SKM-1 (cell line): ENCODE measurements around the gene LDLRAP1.
"Not testable (repeated sequence)": the region's sequence is repeated elsewhere in the genome, so short reads cannot be mapped to it uniquely, and the experiment has no call there.

Experiments used
- DNase-seq: peaks from one replicate; lab custom pipeline; 2025; ENCODE audit not compliant: unreplicated experiment; lab: John Stamatoyannopoulos, UW

LDLRAP1 gene, protein sequence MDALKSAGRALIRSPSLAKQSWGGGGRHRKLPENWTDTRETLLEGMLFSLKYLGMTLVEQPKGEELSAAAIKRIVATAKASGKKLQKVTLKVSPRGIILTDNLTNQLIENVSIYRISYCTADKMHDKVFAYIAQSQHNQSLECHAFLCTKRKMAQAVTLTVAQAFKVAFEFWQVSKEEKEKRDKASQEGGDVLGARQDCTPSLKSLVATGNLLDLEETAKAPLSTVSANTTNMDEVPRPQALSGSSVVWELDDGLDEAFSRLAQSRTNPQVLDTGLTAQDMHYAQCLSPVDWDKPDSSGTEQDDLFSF

DNA sequence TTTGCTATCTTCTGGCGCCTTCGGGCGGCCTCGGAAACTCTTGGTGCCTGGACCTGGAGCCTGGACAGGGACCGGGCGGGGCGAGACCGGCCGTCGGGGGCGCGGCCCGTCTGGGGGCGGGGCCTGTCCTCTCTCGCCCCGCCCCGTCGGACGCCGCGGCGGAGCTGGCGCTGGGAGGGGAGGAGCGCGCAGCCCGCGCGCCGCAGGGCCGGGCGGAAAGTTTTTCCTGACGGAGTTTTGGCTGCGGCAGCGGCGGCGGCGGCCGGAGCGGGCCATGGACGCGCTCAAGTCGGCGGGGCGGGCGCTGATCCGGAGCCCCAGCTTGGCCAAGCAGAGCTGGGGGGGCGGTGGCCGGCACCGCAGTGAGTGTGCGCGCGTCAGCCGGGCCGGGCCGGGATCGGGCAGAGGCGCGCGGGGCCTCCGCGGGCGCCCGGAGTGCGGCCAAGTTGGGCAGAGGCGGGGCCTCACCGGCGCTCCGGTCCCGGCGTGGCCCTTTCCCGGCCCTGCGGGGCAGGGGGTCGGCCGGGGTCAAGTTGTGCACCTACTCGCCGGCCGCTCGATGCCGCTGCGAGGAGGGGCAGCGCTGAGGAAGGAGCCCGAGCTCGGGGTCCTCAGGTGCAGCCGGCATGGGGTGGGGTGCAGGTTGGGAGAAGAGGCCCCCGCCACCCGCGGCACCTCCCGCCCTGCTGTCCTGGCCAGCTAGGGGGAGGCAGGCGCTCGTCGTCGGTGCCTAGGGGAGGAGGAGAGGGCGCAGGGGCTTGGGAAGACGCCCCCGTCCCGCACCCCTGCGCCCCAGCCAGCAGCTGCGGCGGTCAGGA, at the start of gene LDLRAP1:
TSS of gene LDLRAP1 (plus strand) at position 182 of the 818 bp plus-strand sequence. CDS start at position 275, 93 bp downstream.
- DNase-seq, result peak; percentile 19

DNA sequence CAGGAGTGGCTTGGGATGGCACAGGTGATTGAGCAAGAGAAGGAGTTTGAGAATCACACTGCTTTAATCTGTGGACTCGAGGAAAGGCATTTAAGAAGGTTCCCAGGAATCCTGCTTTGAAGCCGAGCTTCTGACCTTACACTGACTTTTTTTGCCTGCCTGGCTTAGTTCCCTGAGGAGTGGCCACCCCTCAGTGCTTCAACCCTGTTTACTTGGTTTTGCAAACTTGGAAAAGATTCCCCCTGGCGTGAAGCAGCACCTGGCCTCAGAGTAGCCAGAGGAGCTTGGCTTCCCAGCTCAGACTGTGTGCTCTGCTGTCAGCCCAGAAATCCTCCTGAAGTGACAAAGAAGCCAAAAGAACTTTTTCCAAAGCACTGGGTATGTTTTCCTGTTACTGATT, 48.5 kb upstream of the LDLRAP1 start:
- DNase-seq, result no peak

DNA sequence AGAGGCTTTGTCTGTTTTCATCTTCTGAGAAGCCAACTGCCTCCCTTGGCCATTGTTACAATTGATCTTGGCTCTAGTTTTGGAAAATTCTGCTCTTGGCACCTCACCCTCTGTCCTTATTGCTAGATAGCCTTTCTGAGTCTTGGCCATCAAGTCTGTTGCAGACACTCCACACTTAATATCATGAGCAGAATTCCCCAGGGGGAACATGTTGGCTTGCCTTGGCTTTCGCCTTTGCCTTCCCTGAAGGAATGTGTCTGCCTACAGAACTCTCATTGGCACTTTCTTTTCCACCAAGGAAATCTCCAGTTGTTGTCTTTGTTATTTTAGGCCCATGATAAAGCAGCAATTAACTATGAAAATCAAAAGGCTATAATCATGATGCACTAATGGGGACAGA, 42.7 kb upstream of the LDLRAP1 start:
- no peak for DNase-seq

DNA sequence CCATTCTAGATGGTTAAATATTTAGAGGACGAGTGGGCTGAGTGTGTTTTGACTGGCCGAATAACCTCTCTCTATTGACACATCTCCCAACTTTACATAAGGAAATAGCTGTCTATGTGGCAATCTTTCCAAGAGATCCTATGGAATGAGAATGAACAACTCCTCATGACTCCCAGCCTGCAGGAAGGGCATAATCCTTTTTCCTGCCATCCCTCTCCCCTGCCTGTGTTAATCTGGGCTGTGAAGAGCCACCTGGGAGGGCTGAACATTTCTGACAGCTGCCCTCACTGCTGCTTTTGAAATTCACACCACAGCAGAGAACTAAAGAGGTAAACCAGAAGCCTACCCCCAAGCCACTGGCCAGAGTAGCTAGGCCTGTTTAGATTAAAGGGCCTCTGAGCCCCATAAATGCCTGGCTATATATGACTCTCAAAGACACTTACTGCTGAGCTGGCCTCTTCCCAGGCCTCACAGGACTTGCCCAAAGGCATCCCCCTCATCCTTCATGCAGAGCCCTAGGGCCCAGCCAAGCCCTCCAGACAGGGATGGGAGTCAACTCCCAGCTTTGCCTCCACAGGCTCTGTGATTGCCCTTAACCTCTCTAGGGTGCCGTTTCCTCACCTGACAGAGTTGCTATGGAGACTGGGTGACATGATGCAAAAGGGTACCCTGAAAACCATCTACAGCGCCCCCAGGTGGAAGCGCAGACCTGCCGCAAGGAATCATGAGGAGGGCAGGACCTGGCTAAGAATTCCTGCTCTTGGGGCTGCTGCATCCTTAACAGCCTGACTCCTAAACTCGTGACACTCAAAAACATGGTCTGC, 42.0 kb upstream of the LDLRAP1 start:
- no peak for DNase-seq

DNA sequence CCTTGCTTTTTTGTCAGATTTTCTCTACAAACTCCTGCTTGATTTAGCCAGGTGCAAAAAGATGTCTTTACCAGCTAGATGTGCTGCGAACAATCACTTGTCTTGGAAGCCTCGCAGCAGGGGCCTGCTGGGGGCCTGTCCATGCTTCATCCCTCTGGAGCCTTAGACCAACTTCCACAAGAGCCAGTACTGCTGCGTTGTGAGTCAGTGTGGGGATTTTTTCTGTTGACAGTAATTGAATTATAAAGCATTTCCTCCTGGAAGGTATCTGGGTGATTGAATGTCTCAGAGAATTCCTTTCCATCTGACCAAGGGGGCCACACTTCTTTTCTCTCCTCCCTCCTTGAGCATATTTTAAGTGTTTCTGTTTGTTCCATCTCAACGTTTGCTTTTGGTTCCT, 40.4 kb upstream of the LDLRAP1 start:
- DNase-seq, result no peak

DNA sequence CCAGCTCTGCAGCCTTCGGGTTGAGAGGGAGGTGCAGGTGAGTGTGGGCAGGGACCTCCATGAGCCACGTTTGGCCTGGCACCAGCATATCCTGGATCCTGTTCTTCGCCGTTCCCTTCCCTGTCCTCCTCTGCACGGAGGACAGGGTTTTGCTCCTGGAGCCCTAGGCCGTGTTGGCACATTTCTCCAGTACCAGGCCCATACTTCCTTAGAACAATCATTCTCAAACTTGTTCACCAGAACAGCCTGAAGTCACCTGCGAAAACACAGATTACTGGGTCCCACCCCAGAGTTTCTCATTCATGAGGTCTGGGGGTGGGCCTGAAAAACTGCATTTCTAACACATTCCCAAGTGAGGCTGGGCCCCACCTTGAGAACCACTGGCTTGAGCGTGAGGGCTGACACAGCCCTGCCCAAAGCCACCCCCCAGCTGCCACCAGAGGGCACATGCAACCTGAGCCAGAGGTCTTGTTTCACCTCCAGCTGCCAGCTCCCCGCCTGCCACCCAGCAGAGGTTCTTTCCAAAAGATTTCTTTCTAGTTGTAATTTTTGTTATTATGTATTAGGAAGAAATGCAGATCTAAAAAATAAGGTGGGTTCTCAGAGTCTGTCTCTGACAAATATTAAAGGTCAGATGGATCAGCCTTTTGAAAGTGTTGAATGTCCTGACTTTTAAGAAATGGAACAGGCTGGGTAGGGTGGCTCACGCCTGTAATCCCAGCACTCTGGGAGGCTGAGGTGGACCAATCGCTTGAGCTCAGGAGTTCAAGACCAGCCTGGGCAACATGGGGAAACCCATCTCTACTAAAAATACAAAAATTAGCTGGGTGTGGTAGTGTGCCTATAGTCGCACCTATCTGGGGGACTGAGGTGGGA, 39.6 kb upstream of the LDLRAP1 start:
- DNase-seq, result no peak

DNA sequence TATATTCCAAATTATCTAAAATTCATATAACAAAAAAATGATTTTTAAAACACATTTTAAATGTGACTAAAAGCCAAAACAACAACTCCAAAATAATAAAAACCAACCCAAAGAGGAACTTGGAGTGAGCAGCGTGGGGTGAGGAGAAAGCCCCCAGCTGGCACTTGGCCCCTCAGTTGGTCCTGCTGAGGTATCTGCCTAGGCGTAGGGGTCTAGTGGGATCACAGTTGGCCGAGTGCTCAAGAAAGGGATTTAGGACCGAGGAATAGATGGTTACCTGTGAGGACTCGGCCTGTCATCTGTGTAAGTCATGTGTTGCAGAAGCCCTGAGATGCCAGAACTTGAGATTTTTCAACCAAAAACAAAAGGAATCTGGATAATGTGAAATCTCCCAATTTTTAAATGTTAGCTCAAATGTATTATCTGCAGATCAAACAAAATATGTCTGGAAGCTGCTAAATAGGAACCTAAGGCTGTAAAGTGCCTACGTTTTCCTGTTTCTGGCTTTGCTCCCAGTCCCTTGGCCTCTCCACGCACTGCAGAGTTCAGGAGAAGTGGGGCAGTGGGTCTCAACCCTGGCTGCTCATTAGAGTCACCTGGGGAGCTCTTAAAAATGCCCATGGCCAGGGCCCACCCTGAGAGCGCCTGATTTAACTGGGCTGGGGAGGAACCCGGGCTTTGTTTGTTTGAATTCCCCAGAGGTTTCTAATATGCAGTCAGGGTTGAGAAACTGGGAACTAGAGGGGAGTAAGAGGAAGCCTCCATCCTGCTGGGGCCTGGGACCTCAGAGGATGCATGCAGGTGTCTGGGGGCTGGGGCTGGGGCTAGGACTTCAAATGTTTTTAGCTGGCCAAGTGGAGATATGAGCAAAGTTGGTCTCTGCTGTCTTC, 38.5 kb upstream of the LDLRAP1 start:
- DNase-seq, result peak; percentile 16

DNA sequence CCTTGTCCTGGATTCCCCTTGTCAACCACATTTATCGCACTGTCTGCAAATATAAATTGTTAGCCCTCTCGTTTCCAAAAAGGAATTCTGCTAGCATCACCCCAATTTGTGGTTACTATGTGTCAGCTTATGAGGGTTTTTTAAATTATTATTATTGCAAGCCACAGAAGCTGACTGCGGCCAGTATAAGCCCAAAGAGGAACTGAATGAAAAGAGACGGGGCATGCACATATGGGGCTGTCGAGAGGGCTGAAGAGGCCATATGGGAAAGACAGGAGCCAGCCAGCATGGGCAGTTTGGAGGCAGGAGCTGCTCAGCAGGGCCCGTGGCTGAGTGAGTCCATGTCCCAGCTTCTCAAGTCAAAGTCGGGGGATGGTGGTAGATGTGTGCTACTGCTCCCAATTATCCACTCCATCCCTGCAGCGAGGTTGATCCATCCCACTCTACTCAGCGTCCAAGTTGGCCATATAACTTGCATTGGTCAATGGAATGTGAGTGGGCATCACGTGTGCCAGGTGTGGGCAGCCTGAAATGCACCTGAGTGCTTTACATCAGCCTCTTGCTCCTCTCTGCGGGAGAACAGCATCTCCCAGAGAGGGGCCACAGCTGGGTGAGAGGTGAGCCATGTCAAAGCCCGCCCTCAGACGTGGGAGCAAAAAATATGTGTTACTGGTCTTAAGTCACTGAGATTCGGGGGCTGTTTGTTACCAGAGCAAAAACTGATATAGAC, 37.6 kb upstream of the LDLRAP1 start:
- no peak for DNase-seq

DNA sequence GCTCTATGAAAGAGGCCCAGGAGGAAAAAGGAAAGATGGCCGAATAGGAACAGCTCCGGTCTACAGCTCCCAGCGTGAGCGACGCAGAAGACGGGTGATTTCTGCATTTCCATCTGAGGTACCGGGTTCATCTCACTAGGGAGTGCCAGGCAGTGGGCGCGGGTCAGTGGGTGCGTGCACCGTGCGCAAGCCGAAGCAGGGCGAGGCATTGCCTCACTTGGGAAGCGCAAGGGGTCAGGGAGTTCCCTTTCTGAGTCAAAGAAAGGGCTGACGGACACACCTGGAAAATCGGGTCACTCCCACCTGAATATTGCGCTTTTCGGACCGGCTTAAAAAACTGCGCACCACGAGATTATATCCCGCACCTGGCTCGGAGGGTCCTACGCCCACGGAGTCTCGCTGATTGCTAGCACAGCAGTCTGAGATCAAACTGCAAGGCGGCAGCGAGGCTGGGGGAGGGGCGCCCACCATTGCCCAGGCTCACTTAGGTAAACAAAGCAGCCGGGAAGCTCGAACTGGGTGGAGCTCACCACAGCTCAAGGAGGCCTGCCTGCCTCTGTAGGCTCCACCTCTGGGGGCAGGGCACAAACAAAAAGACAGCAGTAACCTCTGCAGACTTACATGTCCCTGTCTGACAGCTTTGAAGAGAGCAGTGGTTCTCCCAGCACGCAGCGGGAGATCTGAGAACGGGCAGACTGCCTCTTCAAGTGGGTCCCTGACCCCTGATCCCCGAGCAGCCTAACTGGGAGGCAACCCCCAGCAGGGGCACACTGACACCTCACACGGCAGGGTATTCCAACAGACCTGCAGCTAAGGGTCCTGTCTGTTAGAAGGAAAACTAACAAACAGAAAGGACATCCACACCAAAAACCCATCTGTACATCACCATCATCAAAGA, 36.6 kb upstream of the LDLRAP1 start:
- DNase-seq, result not testable (repeated sequence)

DNA sequence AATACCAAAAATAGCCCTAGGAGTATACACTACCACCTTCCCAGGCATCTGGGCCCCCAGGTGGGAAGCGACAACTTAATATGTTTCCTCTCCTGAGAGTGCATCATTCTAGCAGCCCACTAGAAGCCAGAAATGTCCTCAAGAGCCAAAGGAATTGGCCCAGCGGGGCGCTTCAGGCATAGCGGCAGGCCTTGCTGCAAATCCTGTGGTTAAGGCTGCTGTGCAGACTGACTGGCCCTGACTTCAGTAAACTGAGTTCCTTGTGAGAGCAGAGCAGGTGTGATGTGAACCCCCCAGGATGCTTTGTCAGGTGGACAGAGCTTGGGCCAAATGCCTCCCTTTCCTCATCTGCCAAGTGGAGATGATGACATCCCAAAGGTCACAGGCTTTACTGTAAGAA, 29.7 kb upstream of the LDLRAP1 start:
- DNase-seq, result no peak

DNA sequence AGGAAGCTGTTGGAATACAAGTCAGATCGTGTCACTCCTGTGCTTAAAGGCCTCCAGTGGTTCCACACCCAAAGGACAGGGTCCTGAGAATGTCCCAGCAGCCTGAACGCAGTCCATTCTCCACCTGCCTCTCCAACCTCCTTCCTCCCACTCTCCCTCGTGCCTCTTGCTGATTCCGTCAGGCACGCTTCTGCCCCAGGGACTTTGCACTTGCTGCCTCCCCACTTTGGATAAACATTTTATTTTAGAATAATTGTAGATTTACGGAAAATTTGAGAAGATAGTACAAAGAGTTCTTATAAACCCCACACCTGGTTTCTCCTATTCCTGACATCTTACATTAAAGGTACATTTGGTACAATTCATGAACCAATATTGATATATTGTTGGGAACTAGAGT, 28.4 kb upstream of the LDLRAP1 start:
- no peak for DNase-seq

DNA sequence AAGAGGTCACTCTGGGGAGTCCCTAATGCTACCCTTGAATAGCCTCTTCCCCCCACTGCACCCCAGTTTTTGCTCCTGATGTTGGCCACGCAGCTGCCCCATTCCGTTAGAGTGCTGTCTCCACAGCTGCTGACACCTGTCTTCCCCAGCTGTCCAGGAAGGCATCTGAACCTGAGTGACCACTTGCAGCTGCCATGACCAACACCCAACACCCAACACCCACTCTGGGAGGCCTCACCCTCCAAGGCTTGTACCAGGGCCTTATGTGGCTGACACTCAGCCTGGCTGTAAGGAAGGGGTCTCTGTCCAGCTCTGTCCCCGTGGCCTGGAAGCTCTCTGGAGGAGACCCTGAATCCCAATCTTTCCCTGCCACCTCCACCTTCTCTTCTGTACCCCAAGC, 26.7 kb upstream of the LDLRAP1 start:
- DNase-seq, result no peak

DNA sequence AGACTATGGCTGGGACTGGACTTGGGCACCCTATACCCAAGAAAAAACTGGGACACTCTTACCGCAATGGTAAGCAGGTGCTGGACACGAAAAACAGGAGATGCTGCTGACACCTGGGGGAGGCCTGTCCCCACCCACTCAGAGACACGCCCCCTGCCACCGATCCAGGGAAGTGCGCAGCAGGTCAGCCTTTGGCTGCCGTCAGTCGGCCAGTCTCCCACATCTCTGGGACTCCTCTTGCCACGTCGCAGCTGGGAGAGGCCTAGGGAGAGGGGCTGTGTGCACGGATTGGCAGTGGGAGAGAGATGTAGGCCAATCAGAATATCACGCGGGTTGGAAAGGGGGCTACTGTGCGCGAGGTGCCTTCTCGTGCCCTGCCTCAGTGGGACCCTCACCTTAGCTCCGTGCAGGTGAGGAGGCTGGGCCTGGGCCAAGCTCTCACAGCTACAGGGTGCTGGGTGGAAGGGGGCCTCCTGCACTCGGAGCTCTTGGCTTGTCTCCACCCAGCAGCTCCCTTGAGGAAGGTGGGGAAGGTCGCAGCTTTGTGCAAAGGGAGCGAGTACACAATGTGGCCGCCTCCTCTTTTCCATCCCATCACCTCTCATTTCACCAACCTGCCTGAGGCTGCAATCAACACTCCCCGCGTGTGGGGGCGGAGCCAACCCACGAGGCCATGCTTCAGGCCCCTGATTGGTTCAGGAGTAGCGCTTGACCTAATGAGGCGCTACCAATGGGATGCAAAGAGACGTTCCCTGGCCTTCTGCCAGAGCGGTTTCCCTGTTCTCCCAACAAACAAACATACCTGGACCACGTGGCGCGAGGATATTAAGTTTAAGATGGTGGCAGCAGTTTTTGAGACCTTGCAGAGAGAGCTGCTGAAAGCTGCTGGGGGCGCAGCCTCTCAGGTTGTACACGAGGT, 25.7 kb upstream of the LDLRAP1 start:
- DNase-seq, result no peak

DNA sequence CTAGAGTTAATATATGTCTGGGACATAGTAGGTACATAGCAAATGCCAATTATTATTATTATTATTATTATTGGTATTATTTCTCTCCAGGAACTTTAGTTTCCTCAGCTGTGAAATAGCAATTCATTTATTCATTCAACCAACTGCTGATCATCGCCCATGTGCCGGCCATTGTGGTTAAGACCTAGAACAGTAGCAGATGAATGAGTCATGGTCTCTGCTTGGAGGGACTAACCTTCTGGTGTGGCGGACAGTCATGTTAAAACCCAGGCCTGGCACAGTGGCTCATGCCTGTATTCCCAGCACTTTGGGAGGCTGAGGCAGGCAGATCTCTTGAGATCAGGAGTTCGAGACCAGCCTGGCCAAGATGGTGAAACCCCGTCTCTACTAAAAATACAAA, 23.8 kb upstream of the LDLRAP1 start:
- no peak for DNase-seq

DNA sequence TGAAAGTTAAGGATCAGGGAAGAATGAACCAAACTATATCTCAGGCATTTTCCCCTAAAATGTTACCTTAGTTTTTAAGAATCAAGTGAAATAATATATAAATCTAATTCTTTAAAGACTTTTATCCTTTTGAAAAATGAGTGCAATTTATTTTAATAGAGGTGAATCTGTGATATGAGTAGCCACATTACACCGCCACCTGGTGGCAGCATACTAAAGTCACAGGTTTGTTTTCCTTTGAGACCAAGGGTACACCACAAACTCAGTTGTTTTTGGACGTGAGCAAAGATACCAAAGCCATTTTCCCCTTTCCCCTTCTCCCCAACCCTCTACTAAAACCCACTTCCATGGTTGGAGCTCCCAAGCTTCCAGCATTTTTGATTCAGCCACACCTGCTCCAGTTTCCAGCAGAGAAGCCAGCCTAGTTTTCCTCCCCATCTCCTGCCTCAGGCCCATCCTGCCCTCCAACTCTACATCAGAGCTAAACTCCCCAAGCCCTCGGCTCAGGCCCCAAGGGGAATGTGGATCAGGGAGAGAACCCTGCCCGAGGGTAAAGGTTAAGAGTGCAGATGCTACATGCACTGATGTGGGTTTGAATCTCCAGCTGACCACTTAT, 22.9 kb upstream of the LDLRAP1 start:
- DNase-seq, result peak; percentile 27

DNA sequence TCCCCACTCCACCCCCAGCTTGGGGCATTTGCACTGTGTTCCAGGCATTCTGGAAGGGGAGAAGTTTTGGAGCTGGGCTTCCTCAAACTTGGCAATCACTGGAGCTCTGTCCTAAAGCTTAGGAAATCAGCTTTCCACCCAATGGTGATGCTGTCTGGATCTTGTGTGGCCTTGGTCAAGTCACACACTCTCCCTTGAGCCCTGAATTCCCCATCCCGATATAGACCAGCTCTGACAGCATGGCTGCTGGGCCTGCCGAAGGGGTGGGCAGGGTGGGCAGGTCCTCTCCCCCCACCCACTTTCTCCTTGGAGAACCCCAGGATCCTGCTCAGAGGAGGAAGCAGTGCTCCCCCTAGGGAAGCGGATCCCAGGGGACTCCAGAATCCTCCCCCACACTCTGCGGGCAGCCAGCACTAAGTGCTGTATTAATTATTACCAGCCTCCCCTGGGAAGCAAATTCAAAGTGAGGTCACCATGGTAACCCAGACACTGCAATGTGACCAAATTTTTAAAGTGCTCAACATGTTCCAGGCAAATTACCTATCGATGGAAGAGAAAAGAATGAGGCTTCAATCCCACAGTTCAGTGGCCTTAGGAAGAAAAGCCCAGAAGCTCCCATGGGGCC, 21.3 kb upstream of the LDLRAP1 start:
- no peak for DNase-seq
